Measurements from ENCODE around the gene TP63. TPM values are rescaled to one million over a fixed set of nuclear protein-coding genes. Genes with fewer than 3 reads are reported as not detected.

TP63 gene
- total RNA-seq, 1 experiment from 2014 or later: not detected

DNA sequence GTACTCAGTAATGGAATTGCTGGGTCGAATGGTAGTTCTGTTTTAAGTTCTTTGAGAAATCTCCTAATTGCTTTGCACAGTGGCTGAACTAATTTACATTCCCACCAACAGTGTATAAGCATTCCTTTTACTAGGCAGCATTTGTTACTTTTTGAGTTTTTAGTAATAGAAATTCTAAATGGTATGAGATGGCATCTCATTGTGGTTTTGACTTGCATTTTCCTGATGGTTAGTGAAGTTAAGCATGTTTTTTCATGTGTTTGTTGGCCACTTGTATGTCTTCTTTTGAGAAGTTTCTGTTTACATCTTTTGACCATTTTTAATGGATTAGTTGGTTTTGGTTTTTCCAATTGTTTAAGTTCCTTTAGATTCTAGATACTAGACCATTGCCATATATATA is 28.4 kb downstream of the TP63 start:
- Histone ChIP-seq H3K14ac (ENCODE audit: insufficient read depth, low read length) (no peak overlapping the region), H2BK15ac (ENCODE audit: low read depth, low read length) (no peak overlapping the region), H2AFZ (ENCODE audit: low read length) (no peak overlapping the region), H4K8ac (replicated peaks; ENCODE audit: insufficient read length, low read depth, low read length) (no peak overlapping the region), H3K4me1 (ENCODE audit: insufficient read depth, low read length) (no peaks in the 10 kb centered on the region), H2BK20ac (ENCODE audit: low read depth, low read length, poor library complexity, severe bottlenecking) (no peak overlapping the region), H3K27me3 (ENCODE audit: insufficient read depth, low read length) (no peaks in the 10 kb centered on the region), H3K18ac (ENCODE audit: insufficient read length, low read depth, low read length) (no peak overlapping the region), H3K9ac (ENCODE audit: extremely low read depth, insufficient read length, low read length) (no peak overlapping the region), H3T11ph (ENCODE audit: low read length) (no peak overlapping the region), H2AK5ac (ENCODE audit: insufficient read length, low read length) (no peak overlapping the region), H2BK12ac (ENCODE audit: insufficient read length, low read depth, low read length) (no peak overlapping the region), H4K20me1 (ENCODE audit: control insufficient read depth, insufficient read depth, insufficient read length) (no peaks in the 10 kb centered on the region), H2BK5ac (ENCODE audit: insufficient read length, low read length) (no peak overlapping the region), H3K23me2 (ENCODE audit: insufficient read length, low read depth, low read length, poor library complexity, severe bottlenecking) (no peaks in the 10 kb centered on the region), H2BK120ac (ENCODE audit: low read depth, low read length, poor library complexity, severe bottlenecking) (no peak overlapping the region), H3K27ac (ENCODE audit: insufficient read length, low read depth, low read length) (no peak overlapping the region), H3K79me1 (ENCODE audit: insufficient read depth, low read depth, low read length, poor library complexity, severe bottlenecking) (no peaks in the 10 kb centered on the region), H3K4ac (ENCODE audit: low read depth, low read length) (no peak overlapping the region), H3K79me2 (ENCODE audit: insufficient read depth, low read length) (no peaks in the 10 kb centered on the region), H3K56ac (ENCODE audit: insufficient read length, low read depth, low read length) (no peak overlapping the region), H3K4me2 (ENCODE audit: insufficient read depth, insufficient read length, low read length) (no peak overlapping the region), H4K5ac (ENCODE audit: insufficient read length, low read depth, low read length) (no peak overlapping the region), H3K23ac (ENCODE audit: insufficient read length, low read depth, low read length) (no peak overlapping the region), H3K9me3 (ENCODE audit: control insufficient read depth, low read depth, low read length) (no peaks in the 10 kb centered on the region), H4K91ac (ENCODE audit: insufficient read length, low read depth, low read length) (no peak overlapping the region)
- Mint-ChIP-seq H3K36me3 (ENCODE audit: insufficient read depth in 1 of 3, low read depth in 3 of 3) (peaks cover 0 to 10% (median 3%) of the 10 kb centered on the region in 3 experiments; a peak in 1 of 7 replicates), H3K27ac (no peak overlapping the region), H3K4me3 (no peak overlapping the region), H3K9me3 (peaks cover 11 to 16% of the 10 kb centered on the region in 2 experiments; a peak in 4 of 5 replicates), H3K4me1 (peaks cover 0 to 6% of the 10 kb centered on the region in 2 experiments; a peak in 2 of 4 replicates), H3K27me3 (ENCODE audit: low read depth) (no peaks in the 10 kb centered on the region)
- no CpG with 5 or more reads among the region's 1 CpG for WGBS (ENCODE audit: extremely low coverage, insufficient read length, low lambda C conversion rate)
- no peak for TF ChIP-seq CTCF (conservative IDR thresholded peaks at IDR 0.05)
- DNase-seq: no peak

Measured in H9 (cell line).